NCI-H1105 treated with DMSO at 0.1 percent for 48 hours (cell line): ENCODE measurements around the gene GDF11.
A peak's percentile ranks its signal among the peaks of the same experiment; 100 is the strongest.
"Not testable (repeated sequence)": the region's sequence is repeated elsewhere in the genome, so short reads cannot be mapped to it uniquely, and the experiment has no call there.

ENCODE experiments used
- DNase-seq: peaks from one replicate; lab custom pipeline; 2025; lab: John Stamatoyannopoulos, UW

Gene GDF11

DNA sequence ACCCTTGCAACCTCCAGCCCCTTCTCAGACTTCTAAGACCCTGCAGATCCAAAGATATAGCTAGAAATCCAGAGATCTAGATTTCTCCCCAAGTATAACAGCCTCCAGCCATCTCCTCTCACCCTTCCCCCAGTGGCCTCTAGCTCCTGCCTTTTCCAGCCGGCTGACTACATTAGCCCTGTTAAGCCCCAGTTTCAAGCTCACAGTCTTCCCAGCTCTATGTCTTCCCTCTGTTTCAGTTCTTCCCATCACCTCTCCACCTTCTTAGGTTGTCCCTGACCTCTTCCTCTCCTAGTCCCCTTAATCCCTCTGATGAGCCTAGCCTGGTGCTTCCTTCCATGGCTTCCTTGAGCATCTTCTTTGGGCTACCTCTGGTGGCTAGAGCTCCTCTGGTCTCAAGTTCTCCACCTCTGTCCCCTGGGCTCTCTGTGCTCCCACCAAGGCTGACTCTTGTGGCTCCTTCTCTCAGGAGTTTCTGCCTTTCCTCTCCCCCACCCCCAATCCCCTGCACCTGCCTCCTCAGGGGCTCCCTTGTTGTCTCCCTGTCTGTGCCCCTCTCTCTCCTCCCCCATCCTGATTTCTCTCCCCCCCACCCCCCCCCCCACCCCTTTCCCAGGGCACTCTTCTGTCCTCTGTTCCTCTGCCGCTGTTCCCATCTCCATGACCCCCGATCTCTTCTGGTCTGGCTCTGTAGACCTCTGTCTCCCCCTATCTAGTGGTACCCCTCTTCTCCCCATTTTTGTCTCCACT, 816 bp upstream of the GDF11 start:
- no peak for DNase-seq

DNA sequence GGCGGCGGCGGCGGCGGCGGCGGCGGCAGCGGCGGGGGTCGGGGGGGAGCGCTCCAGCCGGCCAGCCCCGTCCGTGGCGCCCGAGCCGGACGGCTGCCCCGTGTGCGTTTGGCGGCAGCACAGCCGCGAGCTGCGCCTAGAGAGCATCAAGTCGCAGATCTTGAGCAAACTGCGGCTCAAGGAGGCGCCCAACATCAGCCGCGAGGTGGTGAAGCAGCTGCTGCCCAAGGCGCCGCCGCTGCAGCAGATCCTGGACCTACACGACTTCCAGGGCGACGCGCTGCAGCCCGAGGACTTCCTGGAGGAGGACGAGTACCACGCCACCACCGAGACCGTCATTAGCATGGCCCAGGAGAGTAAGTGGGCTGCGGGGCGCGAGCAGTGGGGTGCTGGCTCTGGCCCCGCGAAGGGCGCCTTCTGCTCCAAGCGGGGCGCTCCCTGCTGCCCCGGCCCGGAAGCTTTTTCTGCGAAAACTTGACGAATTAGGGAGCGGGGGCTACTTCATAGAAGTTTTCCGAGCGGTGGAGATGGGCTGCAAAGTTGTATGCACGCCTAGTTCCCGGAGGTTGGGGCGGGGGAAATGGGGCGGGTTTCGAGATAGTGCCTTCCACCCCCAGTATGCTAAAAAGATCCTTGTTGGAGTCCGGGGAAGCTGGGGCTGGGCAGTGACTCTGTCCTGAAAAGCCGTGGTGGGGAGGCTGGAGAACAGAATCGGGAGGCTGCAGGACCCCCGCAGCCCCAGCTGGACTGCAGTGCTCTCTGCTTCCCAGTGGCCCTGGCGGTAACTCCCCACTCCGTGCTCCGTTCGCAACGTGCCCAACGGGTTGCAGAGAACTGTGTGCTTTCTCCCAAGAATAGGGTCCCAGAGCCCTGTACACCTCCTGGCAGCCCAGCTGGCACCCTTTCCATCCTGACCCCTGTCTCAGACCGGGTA, 751 bp downstream of the GDF11 start:
- no peak for DNase-seq

DNA sequence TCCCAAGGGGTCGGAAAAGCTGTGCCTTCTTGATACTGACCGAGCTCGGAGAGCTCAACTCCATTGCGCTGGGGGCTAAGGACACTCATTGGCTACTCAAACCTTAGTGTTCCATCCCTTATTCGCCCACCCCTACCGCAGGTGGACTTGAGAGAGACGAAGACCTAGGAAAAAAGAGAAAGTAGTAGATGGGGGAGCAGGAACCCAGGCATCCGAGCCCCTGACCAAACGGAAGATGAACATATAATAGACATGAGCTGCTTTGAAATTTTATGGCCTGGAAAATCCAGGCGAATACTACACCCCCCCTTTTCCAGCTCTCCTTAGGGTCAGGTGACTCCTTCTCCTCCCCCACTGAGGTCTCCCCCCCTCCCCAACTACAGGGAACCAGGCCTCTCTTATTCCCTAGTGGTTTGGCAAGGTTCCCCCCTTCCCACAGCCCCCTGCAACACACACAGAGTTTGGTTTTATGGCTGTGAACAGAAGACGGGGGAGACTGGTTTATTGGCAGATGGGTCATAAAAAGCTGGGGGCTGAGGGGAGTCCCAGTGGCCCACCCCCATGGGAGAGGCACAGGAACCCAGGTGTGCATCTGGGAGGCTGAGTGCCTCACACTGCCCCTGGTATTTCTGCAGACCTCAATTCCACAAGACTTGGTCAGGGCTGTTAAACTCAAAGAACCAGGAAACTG, 1.6 kb downstream of the GDF11 start:
- DNase-seq = no peak

DNA sequence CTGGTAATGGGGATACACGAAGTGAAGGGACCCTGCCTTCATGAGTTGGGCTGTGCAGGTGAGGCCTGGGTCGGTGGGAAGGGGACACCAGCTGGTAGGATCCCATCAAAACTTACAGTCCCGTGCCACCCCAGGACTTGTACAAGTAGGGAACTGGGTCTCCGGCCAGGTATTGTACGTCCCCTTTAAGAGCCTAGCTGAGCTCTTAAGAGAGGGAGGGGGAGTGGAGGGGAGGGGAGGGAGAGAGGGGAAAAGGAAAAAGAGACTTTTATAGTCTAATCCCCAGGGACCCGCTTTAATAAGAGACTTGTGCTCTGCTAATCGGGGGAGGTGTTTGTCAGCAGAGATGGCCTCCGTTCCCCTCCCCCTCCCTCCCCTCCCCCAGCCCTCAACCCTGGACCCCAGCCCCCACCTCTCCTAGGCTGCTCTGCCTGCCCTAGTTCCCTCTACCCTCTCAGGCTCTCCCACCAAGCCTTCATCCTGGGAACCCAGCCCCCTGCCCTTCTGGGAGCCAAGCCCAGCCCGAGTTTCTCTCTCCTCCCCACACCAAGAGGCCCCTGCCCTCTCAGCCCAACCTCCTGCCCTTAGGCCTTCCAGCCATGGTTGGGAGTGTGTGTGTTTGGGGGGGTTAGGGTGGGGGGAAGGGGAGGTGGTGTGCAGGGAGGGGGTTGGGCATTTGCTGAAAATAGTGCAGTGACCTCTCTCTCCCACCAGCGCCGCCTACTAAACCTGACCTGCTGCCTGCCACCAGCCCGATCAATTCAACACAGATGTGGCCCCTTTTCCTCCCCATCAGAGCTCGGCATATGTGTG, 2.6 kb downstream of the GDF11 start:
- DNase-seq = peak; percentile 32

GRCh38 chr12:55746174-55746912, 3.4 kb downstream of the GDF11 start:
- no peak for DNase-seq

DNA sequence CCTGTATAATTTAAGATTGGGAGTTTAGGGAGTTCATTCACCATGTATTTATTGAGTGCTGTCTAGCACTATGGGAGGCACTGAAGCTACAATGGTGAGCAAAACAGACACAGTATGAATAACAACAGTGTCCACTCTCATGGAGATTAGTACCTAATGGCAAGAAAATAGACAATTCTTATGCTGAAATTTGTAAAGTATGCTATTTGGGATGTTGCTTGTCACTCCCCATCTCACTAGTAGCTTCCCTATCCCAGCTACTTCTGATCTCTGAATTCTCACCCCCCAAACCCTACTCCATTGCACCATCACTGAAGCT, 4.0 kb downstream of the GDF11 start:
- no peak for DNase-seq

DNA sequence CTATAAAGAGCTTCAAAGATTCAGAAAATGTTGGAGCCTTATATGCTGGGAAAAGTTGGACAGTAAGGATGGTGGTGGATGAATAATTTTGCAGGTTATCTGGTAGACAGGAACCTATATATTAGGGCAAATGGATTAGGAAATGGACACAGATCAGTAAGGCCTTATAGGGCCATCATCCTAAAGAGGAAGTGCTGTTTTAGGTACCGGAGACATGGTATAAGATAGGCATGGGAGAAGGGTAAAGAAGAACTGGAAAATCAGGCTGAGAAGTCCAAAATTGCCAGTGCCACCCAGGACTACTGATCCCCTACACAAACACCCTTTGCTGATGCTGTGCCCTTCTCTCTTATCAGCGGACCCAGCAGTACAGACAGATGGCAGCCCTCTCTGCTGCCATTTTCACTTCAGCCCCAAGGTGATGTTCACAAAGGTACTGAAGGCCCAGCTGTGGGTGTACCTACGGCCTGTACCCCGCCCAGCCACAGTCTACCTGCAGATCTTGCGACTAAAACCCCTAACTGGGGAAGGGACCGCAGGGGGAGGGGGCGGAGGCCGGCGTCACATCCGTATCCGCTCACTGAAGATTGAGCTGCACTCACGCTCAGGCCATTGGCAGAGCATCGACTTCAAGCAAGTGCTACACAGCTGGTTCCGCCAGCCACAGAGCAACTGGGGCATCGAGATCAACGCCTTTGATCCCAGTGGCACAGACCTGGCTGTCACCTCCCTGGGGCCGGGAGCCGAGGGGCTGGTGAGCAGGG, 5.5 kb downstream of the GDF11 start:
- DNase-seq = no peak

- no peak for DNase-seq
Observed at GRCh38 chr12:55755246-55755645, 12.3 kb downstream of the GDF11 start.

DNA sequence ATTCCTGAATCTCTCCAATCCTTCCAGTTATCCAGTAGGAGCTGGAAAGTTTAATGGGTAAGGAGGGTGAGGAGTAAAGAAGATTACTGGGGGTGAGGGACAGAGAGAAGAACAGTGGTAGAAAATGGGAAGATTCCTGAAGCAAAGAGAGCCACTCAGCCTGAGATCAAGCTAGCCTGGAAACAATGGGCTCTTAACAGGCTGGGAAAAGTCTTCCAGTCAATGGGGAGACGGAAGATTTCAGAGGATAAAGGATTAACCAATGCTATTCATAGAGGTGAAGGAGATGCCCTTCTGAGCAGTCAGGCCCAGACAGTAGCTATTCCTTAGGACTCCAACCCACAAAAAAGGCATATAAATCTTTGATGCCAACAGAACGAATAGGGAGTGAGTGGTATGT, 14.8 kb downstream of the GDF11 start:
- no peak for DNase-seq

DNA sequence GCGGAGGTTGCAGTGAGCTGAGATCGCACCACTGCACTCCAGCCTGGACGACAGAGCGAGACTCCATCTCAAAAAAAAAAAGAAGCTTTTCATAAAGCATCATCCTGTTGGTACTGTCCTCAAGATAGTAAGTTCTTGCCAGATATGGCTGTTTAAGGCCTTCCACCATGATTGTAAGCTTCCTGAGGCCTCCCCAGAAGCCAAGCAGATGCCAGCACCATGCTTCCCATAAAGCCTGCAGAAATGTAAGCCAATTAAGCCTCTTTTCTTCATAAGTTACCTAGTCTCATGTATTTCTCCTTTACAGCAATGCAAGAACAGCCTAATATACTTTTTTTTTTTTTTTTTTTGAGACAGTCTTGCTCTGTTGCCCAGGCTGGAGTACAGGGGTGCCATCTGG, 15.7 kb downstream of the GDF11 start:
- DNase-seq = not testable (repeated sequence)

- no peak for DNase-seq
Observed at GRCh38 chr12:55760663-55761062, 17.7 kb downstream of the GDF11 start.

DNA sequence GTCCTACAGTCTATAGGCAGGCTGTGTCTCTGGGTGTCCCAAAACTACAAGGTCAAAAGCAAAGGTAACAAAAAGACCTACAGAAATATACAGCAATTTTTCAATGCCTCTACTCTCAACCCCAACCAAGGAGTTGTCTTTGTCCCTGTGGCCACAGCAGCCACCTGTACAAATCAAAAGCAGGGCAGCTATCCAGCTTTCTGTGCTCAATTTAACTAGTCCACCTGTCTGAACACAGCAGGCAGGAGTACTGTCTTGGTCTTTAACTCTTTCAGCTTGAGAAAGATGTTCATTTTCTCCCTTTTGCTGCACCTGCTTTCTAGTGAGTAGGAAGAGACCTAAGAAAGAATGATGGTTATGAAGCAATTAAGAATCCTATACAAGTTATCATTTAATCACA, 19.7 kb downstream of the GDF11 start:
- DNase-seq = no peak

GRCh38 chr12:55765736-55766290, 22.9 kb downstream of the GDF11 start:
- DNase-seq = no peak

- DNase-seq = no peak
Observed at GRCh38 chr12:55767156-55767555, 24.2 kb downstream of the GDF11 start.

GRCh38 chr12:55771736-55772135, 28.8 kb downstream of the GDF11 start:
- no peak for DNase-seq

DNA sequence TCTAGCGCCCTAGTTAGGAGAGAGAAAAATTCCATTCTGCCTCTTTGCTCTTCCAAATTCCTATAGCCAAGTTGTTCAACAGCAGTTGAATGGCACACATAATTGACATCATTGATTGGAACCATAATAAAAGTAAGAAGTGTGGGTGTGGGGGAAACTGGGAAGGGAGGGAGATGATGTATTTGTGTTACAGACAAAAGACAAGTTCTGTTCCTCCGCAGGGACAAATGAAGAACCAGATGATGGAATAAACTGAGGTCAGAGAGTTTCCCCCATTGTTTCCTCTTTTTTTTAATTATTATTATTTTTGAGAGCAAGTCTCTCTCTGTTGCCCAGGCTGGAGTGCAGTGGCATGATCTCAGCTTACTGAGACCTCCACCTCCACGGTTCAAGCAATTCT, 34.9 kb downstream of the GDF11 start:
- no peak for DNase-seq

GRCh38 chr12:55780685-55781084, 37.8 kb downstream of the GDF11 start:
- no peak for DNase-seq

- no peak for DNase-seq
Observed at GRCh38 chr12:55788546-55788945, 45.6 kb downstream of the GDF11 start.

DNA sequence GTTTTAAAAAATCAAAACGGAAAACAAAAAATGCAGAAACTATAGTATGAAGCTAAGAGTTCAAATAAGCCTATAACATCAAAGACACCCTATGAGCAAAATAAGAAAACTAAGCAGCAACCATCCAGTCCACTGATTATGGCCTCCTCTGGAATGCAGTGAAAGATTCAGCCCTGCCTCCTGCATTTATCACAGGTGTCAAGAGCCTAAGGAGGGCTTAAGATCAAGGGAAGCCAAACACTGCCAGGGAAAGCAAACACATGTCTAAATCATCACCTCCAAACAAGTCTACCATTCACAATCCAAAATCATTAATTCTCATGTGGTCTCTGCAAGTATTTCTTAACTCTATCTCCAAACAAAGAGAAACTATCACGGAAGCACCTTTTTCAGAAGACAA, 46.2 kb downstream of the GDF11 start:
- no peak for DNase-seq

DNA sequence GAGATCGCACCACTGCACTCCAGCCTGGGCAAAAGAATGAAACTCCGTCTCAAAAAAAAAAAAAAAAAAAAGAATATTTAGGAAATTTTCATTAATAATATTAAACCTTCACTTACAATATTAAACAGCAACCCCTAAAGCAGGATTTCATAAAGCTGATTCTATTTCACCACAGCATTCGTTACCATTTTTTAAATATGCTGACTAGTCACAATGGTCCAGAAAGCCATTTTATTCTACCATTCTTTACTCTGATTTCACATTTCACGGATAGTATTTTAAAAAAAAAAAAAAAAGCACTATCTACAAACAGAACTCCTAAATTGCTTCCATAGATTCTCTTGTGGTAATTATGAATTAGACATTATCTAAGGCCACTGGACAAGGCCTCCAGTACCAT, 47.0 kb downstream of the GDF11 start:
- no peak for DNase-seq
